H9 (cell line): ENCODE results near the gene MEIS3. TPM values are rescaled to one million over a fixed set of nuclear protein-coding genes. Genes with fewer than 3 reads are reported as not detected.
A peak's percentile ranks its signal among the peaks of the same experiment; 100 is the strongest.

ENCODE experiments used
- DNase-seq: peaks from one replicate; pipeline ENCODE4 v3.0.0-alpha.2; 2017
- H2AFZ ChIP-seq: one replicate; pipeline ENCODE4 v1.6.1; 2013; ENCODE audit warnings: mild to moderate bottlenecking, low read length, control low read depth, moderate library complexity
- H2AK5ac ChIP-seq: 2 replicates; pipeline ENCODE4 v1.6.1; 2013; ENCODE audit warnings: low read length, control low read depth, mixed read lengths; ENCODE audit not compliant: insufficient read length
- H2BK120ac ChIP-seq: one replicate; pipeline ENCODE4 v1.6.1; 2013; ENCODE audit warnings: low read depth, mild to moderate bottlenecking, low read length, control low read depth, inconsistent platforms; ENCODE audit not compliant: poor library complexity, severe bottlenecking
- H2BK12ac ChIP-seq: 2 replicates; pipeline ENCODE4 v1.6.1; 2013; ENCODE audit warnings: low read length, control low read depth, mixed read lengths, low read depth; ENCODE audit not compliant: insufficient read length
- H2BK15ac ChIP-seq: 2 replicates; pipeline ENCODE4 v1.6.1; 2013; ENCODE audit warnings: low read depth, low read length, control low read depth
- H2BK20ac ChIP-seq: one replicate; pipeline ENCODE4 v1.6.1; 2013; ENCODE audit warnings: low read depth, mild to moderate bottlenecking, low read length, control low read depth, inconsistent platforms; ENCODE audit not compliant: poor library complexity, severe bottlenecking
- H2BK5ac ChIP-seq: 2 replicates; pipeline ENCODE4 v1.6.1; 2013; ENCODE audit warnings: low read length, control low read depth, mixed read lengths; ENCODE audit not compliant: insufficient read length
- H3K14ac ChIP-seq: 2 replicates; pipeline ENCODE4 v1.6.1; 2013; ENCODE audit warnings: low read length, control low read depth; ENCODE audit not compliant: insufficient read depth
- H3K18ac ChIP-seq: 2 replicates; pipeline ENCODE4 v1.6.1; 2013; ENCODE audit warnings: low read depth, mild to moderate bottlenecking, mixed read lengths, low read length, control low read depth; ENCODE audit not compliant: insufficient read length
- H3K23ac ChIP-seq: 2 replicates; pipeline ENCODE4 v1.6.1; 2013; ENCODE audit warnings: low read length, control low read depth, mixed read lengths, low read depth; ENCODE audit not compliant: insufficient read length
- H3K23me2 ChIP-seq: 2 replicates; pipeline ENCODE4 v1.6.1; 2013; ENCODE audit warnings: low read depth, mild to moderate bottlenecking, mixed read lengths, low read length, control low read depth; ENCODE audit not compliant: insufficient read length, poor library complexity, severe bottlenecking
- H3K27ac ChIP-seq: 2 replicates; pipeline ENCODE4 v1.5.1; 2013; ENCODE audit warnings: low read length, control low read depth, mixed read lengths, low read depth; ENCODE audit not compliant: insufficient read length
- H3K27me3 ChIP-seq: 2 replicates; pipeline ENCODE4 v1.6.1; 2013; ENCODE audit warnings: low read length, control low read depth, inconsistent platforms; ENCODE audit not compliant: insufficient read depth
- H3K4ac ChIP-seq: 2 replicates; pipeline ENCODE4 v1.6.1; 2013; ENCODE audit warnings: low read depth, mild to moderate bottlenecking, control low read depth, inconsistent platforms, low read length, moderate library complexity
- H3K4me1 ChIP-seq: 2 replicates; pipeline ENCODE4 v1.6.1; 2013; ENCODE audit warnings: low read length, control low read depth, inconsistent platforms; ENCODE audit not compliant: insufficient read depth
- H3K4me2 ChIP-seq: 2 replicates; pipeline ENCODE4 v1.6.1; 2013; ENCODE audit warnings: low read length, control low read depth, mixed read lengths; ENCODE audit not compliant: insufficient read length, insufficient read depth
- H3K56ac ChIP-seq: 2 replicates; pipeline ENCODE4 v1.6.1; 2013; ENCODE audit warnings: low read depth, mild to moderate bottlenecking, mixed read lengths, low read length, control low read depth; ENCODE audit not compliant: insufficient read length
- H3K79me1 ChIP-seq: 2 replicates; pipeline ENCODE4 v1.6.1; 2013; ENCODE audit warnings: low read depth, mild to moderate bottlenecking, moderate library complexity, low read length, control low read depth, inconsistent platforms; ENCODE audit not compliant: insufficient read depth, poor library complexity, severe bottlenecking
- H3K79me2 ChIP-seq: 2 replicates; pipeline ENCODE4 v1.6.1; 2013; ENCODE audit warnings: low read length, control low read depth, inconsistent platforms; ENCODE audit not compliant: insufficient read depth
- H3K9ac ChIP-seq: 2 replicates; pipeline ENCODE4 v1.6.1; 2013; ENCODE audit warnings: low read length, control low read depth, mixed read lengths; ENCODE audit not compliant: insufficient read length; ENCODE audit errors: extremely low read depth
- H3K9me3 ChIP-seq: one replicate; pipeline ENCODE4 v1.6.1; 2013; ENCODE audit warnings: low read depth, low read length, inconsistent platforms; ENCODE audit not compliant: control insufficient read depth
- H3T11ph ChIP-seq: one replicate; pipeline ENCODE4 v1.6.1; 2013; ENCODE audit warnings: mild to moderate bottlenecking, low read length, control low read depth, inconsistent platforms
- H4K20me1 ChIP-seq: one replicate; pipeline ENCODE4 v1.6.1; 2013; ENCODE audit not compliant: control insufficient read depth, insufficient read length, insufficient read depth
- H4K5ac ChIP-seq: 2 replicates; pipeline ENCODE4 v1.6.1; 2013; ENCODE audit warnings: low read depth, mild to moderate bottlenecking, mixed read lengths, low read length, control low read depth; ENCODE audit not compliant: insufficient read length
- H4K8ac ChIP-seq: replicated peaks from 2 replicates; pipeline ENCODE4 v1.6.1; 2013; ENCODE audit warnings: low read length, control low read depth, mixed read lengths, low read depth; ENCODE audit not compliant: insufficient read length
- H4K91ac ChIP-seq: 2 replicates; pipeline ENCODE4 v1.6.1; 2013; ENCODE audit warnings: low read depth, mild to moderate bottlenecking, moderate library complexity, mixed read lengths, low read length, control low read depth; ENCODE audit not compliant: insufficient read length
- H3K27ac Mint-ChIP-seq, 3 experiments: 2 replicates in 2 of 3; 3 replicates in 1 of 3; pipeline ENCODE4 v1.8.0; 2020 to 2021; ENCODE audit warnings: mixed read lengths in 3 of 3, mild to moderate bottlenecking in 1 of 3, moderate library complexity in 1 of 3
- H3K27me3 Mint-ChIP-seq: 2 replicates; pipeline ENCODE4 v1.8.0; 2021; ENCODE audit warnings: low read depth, mild to moderate bottlenecking, moderate library complexity, mixed read lengths
- H3K36me3 Mint-ChIP-seq, 3 experiments: 2 replicates in 2 of 3; 3 replicates in 1 of 3; pipeline ENCODE4 v1.8.0; 2020 to 2021; ENCODE audit warnings: low read depth in 3 of 3, mixed read lengths in 3 of 3; ENCODE audit not compliant: insufficient read depth in 1 of 3
- H3K4me1 Mint-ChIP-seq, 2 experiments: 2 replicates each; pipeline ENCODE4 v1.8.0; 2020; ENCODE audit warnings: mixed read lengths in 2 of 2
- H3K4me3 Mint-ChIP-seq, 2 experiments: 2 replicates in 1 of 2; 3 replicates in 1 of 2; pipeline ENCODE4 v1.8.0; 2020 to 2021; ENCODE audit warnings: mild to moderate bottlenecking in 2 of 2, mixed read lengths in 2 of 2, moderate library complexity in 1 of 2
- H3K9me3 Mint-ChIP-seq, 2 experiments: 2 replicates in 1 of 2; 3 replicates in 1 of 2; pipeline ENCODE4 v1.8.0; 2020; ENCODE audit warnings: mild to moderate bottlenecking in 2 of 2, mixed read lengths in 2 of 2, moderate library complexity in 1 of 2
- WGBS: extraction: QIAGEN DNeasy Blood & Tissue Kit; methylation state at CpG from one replicate; pipeline ENCODE4 v1.1.7; 2013; ENCODE audit warnings: missing lambda C conversion rate, low lambda C conversion rate, mixed read lengths; ENCODE audit not compliant: insufficient read length; ENCODE audit errors: extremely low coverage; 5-methylcytosine and 5-hydroxymethylcytosine counted together
- total RNA-seq: library from RNA; stranded (reverse); gene quantifications from 2 replicates; pipeline ENCODE4 v1.2.1, GENCODE V29; 2021
- TF ChIP-seq, protein P1 (sequence below): fragments of 200-600 bp; sonication (generic); conservative IDR thresholded peaks from 3 replicates; pipeline ENCODE4 v1.8.0; 2021; ENCODE audit warnings: antibody characterized with exemption, mild to moderate bottlenecking

Gene MEIS3
- total RNA-seq, 1 experiment from 2014 or later: 44.0 TPM

DNA sequence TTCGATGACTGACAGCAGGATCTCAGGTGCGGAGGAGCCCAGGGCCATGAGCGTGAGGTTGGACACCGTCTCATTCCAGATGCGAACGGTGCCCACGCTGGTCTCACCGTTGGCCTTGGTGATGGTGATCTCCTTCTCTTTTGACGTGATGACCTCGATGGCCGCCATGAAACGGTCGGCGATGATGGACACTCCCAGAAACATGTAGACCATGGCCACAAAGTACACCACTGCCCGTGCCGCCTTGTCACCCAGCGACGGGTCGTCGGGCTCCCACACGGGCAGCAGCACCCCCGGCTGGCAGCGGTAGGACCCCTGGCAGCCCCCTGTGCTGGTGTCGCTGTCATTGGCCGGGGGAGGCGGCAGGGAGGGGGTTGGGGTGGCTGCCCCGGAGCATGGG is 46.6 kb upstream of the MEIS3 start:
- Histone ChIP-seq H3K79me1 (no peaks in the 10 kb centered on the region), H2BK20ac (no peak overlapping the region), H2BK12ac (no peak overlapping the region), H3K14ac (no peak overlapping the region), H3K23me2 (peaks cover 6% of the 10 kb centered on the region), H3K27me3 (no peaks in the 10 kb centered on the region), H3K9me3 (no peaks in the 10 kb centered on the region), H2AFZ (no peak overlapping the region), H3K18ac (no peak overlapping the region), H4K8ac (no peak overlapping the region), H3K4me1 (peaks cover 7% of the 10 kb centered on the region; the same call in 1 of the 2 replicates), H3K23ac (no peak overlapping the region), H3K27ac (no peak overlapping the region), H2BK120ac (no peak overlapping the region), H2AK5ac (no peak overlapping the region), H2BK15ac (no peak overlapping the region), H3K4me2 (no peak overlapping the region), H3T11ph (no peak overlapping the region), H2BK5ac (no peak overlapping the region), H4K20me1 (no peaks in the 10 kb centered on the region), H4K5ac (no peak overlapping the region), H3K79me2 (no peaks in the 10 kb centered on the region; the same call in 1 of the 2 replicates), H3K4ac (no peak overlapping the region), H3K56ac (no peak overlapping the region), H3K9ac (no peak overlapping the region), H4K91ac (no peak overlapping the region)
- no CpG with 5 or more reads among the region's 27 CpGs for WGBS
- Mint-ChIP-seq H3K4me3 (peak overlapping the region in 1 of 2 experiments; percentile 48; a peak in 1 of 5 replicates), H3K27me3 (peaks cover 22% of the 10 kb centered on the region), H3K4me1 (peaks cover 24 to 42% of the 10 kb centered on the region in 2 experiments), H3K36me3 (peaks cover 0 to 1% (median 0%) of the 10 kb centered on the region in 3 experiments; a peak in 2 of 7 replicates), H3K9me3 (no peaks in the 10 kb centered on the region; a peak in 1 of 5 replicates), H3K27ac (peak overlapping the region in 1 of 3 experiments; percentile 79; a peak in 1 of 7 replicates)
- DNase-seq: no peak
- TF ChIP-seq, protein P1, sequence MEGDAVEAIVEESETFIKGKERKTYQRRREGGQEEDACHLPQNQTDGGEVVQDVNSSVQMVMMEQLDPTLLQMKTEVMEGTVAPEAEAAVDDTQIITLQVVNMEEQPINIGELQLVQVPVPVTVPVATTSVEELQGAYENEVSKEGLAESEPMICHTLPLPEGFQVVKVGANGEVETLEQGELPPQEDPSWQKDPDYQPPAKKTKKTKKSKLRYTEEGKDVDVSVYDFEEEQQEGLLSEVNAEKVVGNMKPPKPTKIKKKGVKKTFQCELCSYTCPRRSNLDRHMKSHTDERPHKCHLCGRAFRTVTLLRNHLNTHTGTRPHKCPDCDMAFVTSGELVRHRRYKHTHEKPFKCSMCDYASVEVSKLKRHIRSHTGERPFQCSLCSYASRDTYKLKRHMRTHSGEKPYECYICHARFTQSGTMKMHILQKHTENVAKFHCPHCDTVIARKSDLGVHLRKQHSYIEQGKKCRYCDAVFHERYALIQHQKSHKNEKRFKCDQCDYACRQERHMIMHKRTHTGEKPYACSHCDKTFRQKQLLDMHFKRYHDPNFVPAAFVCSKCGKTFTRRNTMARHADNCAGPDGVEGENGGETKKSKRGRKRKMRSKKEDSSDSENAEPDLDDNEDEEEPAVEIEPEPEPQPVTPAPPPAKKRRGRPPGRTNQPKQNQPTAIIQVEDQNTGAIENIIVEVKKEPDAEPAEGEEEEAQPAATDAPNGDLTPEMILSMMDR: no peak
